ENCODE results near the gene C6orf136.

The C6orf136 gene

GRCh38 chr6:30685157-30686008, 38.5 kb downstream of the C6orf136 start:
- TF ChIP-seq, protein P1, sequence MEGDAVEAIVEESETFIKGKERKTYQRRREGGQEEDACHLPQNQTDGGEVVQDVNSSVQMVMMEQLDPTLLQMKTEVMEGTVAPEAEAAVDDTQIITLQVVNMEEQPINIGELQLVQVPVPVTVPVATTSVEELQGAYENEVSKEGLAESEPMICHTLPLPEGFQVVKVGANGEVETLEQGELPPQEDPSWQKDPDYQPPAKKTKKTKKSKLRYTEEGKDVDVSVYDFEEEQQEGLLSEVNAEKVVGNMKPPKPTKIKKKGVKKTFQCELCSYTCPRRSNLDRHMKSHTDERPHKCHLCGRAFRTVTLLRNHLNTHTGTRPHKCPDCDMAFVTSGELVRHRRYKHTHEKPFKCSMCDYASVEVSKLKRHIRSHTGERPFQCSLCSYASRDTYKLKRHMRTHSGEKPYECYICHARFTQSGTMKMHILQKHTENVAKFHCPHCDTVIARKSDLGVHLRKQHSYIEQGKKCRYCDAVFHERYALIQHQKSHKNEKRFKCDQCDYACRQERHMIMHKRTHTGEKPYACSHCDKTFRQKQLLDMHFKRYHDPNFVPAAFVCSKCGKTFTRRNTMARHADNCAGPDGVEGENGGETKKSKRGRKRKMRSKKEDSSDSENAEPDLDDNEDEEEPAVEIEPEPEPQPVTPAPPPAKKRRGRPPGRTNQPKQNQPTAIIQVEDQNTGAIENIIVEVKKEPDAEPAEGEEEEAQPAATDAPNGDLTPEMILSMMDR (IDR thresholded peaks at IDR 0.05), result no peak
- DNase-seq (ENCODE audit: low spot score), result no peak
- Histone ChIP-seq H3K27ac (peak overlapping the region; percentile 95 to 100), H3K4me3 (peak overlapping the region; percentile 91)

DNA sequence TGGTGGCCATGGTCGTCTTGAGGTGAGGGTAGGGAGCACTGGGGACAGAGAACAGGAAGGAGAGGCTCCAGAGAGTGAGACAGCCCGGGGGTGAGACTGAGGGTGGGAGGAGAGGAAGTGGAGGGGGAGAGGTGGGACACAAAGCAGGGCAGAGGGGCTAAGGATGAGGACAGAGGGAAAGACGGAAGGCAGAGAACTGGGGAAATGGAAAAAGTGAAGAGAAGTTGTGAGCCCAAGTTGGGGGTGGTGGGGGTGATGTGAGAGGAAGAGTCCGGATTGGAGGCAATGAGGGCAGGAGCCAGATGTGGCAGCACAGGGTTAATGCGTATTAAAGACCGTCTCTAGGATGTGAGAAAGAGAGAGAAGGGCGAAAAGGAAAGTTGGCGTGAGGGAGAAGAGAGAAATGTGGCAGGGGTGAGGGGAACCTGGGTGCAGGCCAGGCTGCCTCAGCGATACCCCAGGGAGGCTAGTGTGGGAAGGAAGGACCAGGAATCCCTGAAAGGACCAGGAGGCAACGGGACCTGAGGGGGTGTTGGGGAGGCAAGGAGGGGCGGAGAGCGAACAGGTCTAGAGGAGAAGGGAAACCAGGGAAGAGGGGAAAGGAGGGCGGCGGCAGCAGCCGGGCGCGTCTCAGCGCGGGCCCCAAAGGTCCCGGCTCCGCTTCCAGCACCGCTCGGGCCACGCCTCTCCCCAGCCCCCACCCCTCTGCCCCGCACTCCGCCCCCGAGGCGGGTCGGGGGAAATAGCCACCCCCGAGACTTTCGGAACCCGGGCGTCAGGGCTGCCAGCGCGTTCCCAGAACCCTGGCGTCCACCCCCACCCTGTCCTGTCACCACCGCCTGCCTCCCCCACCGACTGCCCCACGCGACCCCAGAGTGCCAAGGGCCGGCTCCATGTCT, 39.3 kb downstream of the C6orf136 start, which contains the start of gene PPP1R18:
Gene PPP1R18 (minus strand): TSS at position 637 of the 899 bp plus-strand sequence. CDS start 627 bp downstream, at position 10.
- Histone ChIP-seq H3K27ac (peak within 1 kb of the TSS; percentile 95 to 100), H3K4me3 (peak within 1 kb of the TSS; percentile 91)
- DNase-seq (ENCODE audit: low spot score), result peak; percentile 94
- TF ChIP-seq, protein P1 (IDR thresholded peaks at IDR 0.05), result no peak

GRCh38 chr6:30686908-30687658, 40.1 kb downstream of the C6orf136 start:
- peak overlapping the region; percentile 91 for H3K4me3 ChIP-seq
- peak overlapping the region; percentile 95 to 100 for H3K27ac ChIP-seq
- TF ChIP-seq, protein P1 (IDR thresholded peaks at IDR 0.05), result no peak
- peak; percentile 99 for DNase-seq (ENCODE audit: low spot score)

- TF ChIP-seq, protein P1 (IDR thresholded peaks at IDR 0.05), result peak; percentile 29
- Histone ChIP-seq H3K4me3 (peak overlapping the region; percentile 91), H3K27ac (peak overlapping the region; percentile 95 to 100)
- DNase-seq (ENCODE audit: low spot score), result peak; percentile 83
Observed at GRCh38 chr6:30687659-30688431, 40.9 kb downstream of the C6orf136 start.

DNA sequence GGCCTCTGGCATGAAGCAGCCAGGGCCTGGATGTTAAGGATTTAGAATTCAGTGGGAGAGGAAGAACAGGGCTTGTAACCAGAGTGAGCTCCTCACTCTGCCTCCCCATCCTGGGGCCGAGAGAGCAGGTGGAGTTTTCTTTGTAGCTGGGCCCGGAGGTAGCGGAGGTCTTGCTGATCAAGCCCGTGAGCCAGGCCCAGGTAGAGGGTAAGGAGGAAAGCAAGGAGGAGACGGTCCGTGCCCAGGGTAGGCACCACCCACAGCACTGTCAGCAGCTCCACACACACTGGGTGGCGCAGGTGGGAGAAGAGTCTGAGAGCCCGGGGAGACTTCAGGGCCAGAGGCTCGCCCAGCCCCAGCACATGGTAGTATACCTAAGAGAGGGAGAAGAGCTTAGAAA, 41.6 kb downstream of the C6orf136 start:
- peak overlapping the region; percentile 95 to 100 for H3K27ac ChIP-seq
- TF ChIP-seq, protein P1 (IDR thresholded peaks at IDR 0.05), result no peak
- DNase-seq (ENCODE audit: low spot score), result no peak
- H3K4me3 ChIP-seq, result peak overlapping the region; percentile 91
